Ovary (tissue), 9 donors: ENCODE results near the gene AMIGO1. TPM values are rescaled to one million over a fixed set of nuclear protein-coding genes. Genes with fewer than 3 reads are reported as not detected.

Experiments
- DNase-seq, 5 donors: peaks; one replicate each; pipeline ENCODE4 v3.0.0-alpha.2; 2019 to 2020
- H3K27ac ChIP-seq, 2 donors: fragments of 200-600 bp; one replicate each; pipeline versions ENCODE4 v1.5.1 to v1.8.0; 2019 to 2022
- H3K27me3 ChIP-seq: fragments of 200-600 bp; one replicate; pipeline ENCODE4 v1.8.0; 2022
- H3K36me3 ChIP-seq: fragments of 200-600 bp; sonication (generic); one replicate; pipeline ENCODE4 v1.5.1; 2019
- H3K4me1 ChIP-seq: one replicate; pipeline ENCODE4 v1.8.1; 2013; ENCODE audit warnings: mild to moderate bottlenecking, moderate library complexity; ENCODE audit not compliant: insufficient read depth
- H3K4me3 ChIP-seq: fragments of 200-600 bp; sonication (generic); one replicate; pipeline ENCODE4 v1.5.1; 2017
- H3K9me3 ChIP-seq, 2 donors: fragments of 200-600 bp in 1 of 2; sonication (generic) in 1 of 2; one replicate each; pipeline versions ENCODE4 v1.5.1 to v1.8.1; 2013 to 2019; ENCODE audit warnings: mild to moderate bottlenecking in 1 of 2, moderate library complexity in 1 of 2
- CTCF ChIP-seq, 3 donors: fragments of 450-650 bp in 2 of 3; fragments of 200-600 bp in 1 of 3; IDR thresholded peaks; one replicate each; pipeline versions ENCODE4 v1.5.1 to v1.8.0; 2016 to 2022; ENCODE audit warnings: antibody characterized with exemption in 3 of 3, mild to moderate bottlenecking in 1 of 3
- EP300 ChIP-seq: sonication (generic); formaldehyde crosslinking; IDR thresholded peaks from one replicate; pipeline ENCODE4 v1.6.1; 2017; ENCODE audit warnings: antibody characterized with exemption
- POLR2A ChIP-seq: fragments of 450-650 bp; IDR thresholded peaks from one replicate; pipeline ENCODE4 v1.6.1; 2017; ENCODE audit warnings: antibody characterized with exemption, mild to moderate bottlenecking, moderate library complexity
- WGBS, 3 donors: extraction: QIAGEN DNeasy Blood & Tissue Kit in 1 of 3; methylation state at CpG; one replicate each; pipeline versions ENCODE4 v1.1.5 to v1.1.7; 2013 to 2017; 5-methylcytosine and 5-hydroxymethylcytosine counted together
- intact Hi-C, 4 donors: fragments of 100-400 bp; cut with DNase I; formaldehyde crosslinking; loops; one replicate each; pipeline versions ENCODE4 v1.11.0 to v1.15.1; 2022 to 2023
- polyA plus RNA-seq, 2 donors: library from polyadenylated mRNA; stranded (reverse); fragments of 200-250 nt in 1 of 2; fragments of 350-450 nt in 1 of 2; fragmentation: Illumina TruSeq in 1 of 2; extraction: RNeasy Lipid Tissue Mini Kit (QIAGEN cat#74804) in 1 of 2; gene quantifications; one replicate each; pipeline ENCODE4 v1.2.3, GENCODE V29; 2013 to 2014
- total RNA-seq, 7 donors: library from RNA; depleted of rRNA in 2 of 7; stranded (reverse); fragments of >200 nt in 2 of 7; fragmentation: NEBNext Ultra II Directional in 3 of 7; extraction: Animal tissue kit (Norgen Biotek cat#: 25700) in 3 of 7; gene quantifications; one replicate each; pipeline versions ENCODE4 v1.1.0 to v1.2.4, GENCODE V29; 2016 to 2023
- donor health status: DM: no; HTN: no; CAD: no; lungs with moderate emphysema.
- donor health status: DM: no; HTN: no; CAD: no.
- donor health status: Bipolar disorder and iron deficiency.
- donor health status: DM: yes; HTN: yes; CAD: no.
- donor health status: DM: no; HTN: no; CAD: no.
- donor health status: DM: yes; HTN: yes; CAD: no.

Gene AMIGO1
- total and polyA plus RNA-seq, 9 donors: 6.3 to 18.0 (median 10.8) TPM

GRCh38 chr1:109488201-109488600 is 21.3 kb downstream of the AMIGO1 start:
- intact Hi-C loops: no loop called here
- Histone ChIP-seq H3K9me3 (no peaks in the 10 kb centered on the region), H3K27ac (no peak overlapping the region), H3K4me3 (no peak overlapping the region), H3K4me1 (peaks cover 4% of the 10 kb centered on the region), H3K27me3 (no peaks in the 10 kb centered on the region), H3K36me3 (no peaks in the 10 kb centered on the region)
- no peak for DNase-seq
- WGBS, 3 donors: 72 to 76% (median 75%) methylated on average over 5 of the region's 5 CpGs
- TF ChIP-seq CTCF (IDR thresholded peaks at IDR 0.05): no peak

GRCh38 chr1:109487261-109487660 is 22.3 kb downstream of the AMIGO1 start:
- intact Hi-C loops: no loop called here
- no peak for TF ChIP-seq POLR2A
- TF ChIP-seq EP300: no peak
- Histone ChIP-seq H3K4me3 (no peak overlapping the region), H3K27ac (no peak overlapping the region), H3K36me3 (no peaks in the 10 kb centered on the region), H3K4me1 (peaks cover 4% of the 10 kb centered on the region), H3K9me3 (no peaks in the 10 kb centered on the region), H3K27me3 (no peaks in the 10 kb centered on the region)
- 20 to 35% (median 32%) methylated on average over 5 of the region's 5 CpGs for WGBS, 3 donors
- DNase-seq: no peak

- intact Hi-C loops: no loop called here
- no peak overlapping the region for H3K4me3 ChIP-seq
- 16 to 26% (median 26%) methylated on average over 3 of the region's 3 CpGs for WGBS, 3 donors
- no peak for TF ChIP-seq CTCF (IDR thresholded peaks at IDR 0.05)
- no peak for TF ChIP-seq EP300
- no peak for TF ChIP-seq POLR2A
- H3K36me3 ChIP-seq: no peaks in the 10 kb centered on the region
- H3K4me1 ChIP-seq: peaks cover 4% of the 10 kb centered on the region
- no peak overlapping the region for H3K27ac ChIP-seq
- no peaks in the 10 kb centered on the region for H3K9me3 ChIP-seq
- no peak for DNase-seq
- H3K27me3 ChIP-seq: no peaks in the 10 kb centered on the region
These were observed 24.5 kb downstream of the AMIGO1 start for GRCh38 chr1:109485001-109485400.

GRCh38 chr1:109484519-109484975 is 25.0 kb downstream of the AMIGO1 start:
- Histone ChIP-seq H3K36me3 (no peaks in the 10 kb centered on the region), H3K27me3 (no peaks in the 10 kb centered on the region), H3K4me3 (peak overlapping the region; percentile 77), H3K27ac (peak overlapping the region; percentile 98 to 99), H3K9me3 (no peaks in the 10 kb centered on the region), H3K4me1 (peaks cover 4% of the 10 kb centered on the region)
- TF ChIP-seq EP300: no peak
- TF ChIP-seq POLR2A: no peak
- TF ChIP-seq CTCF (IDR thresholded peaks at IDR 0.05): no peak
- 15 to 18% (median 16%) methylated on average over 15 of the region's 15 CpGs for WGBS, 3 donors
- DNase-seq: no peak
- intact Hi-C loops: no loop called here

GRCh38 chr1:109483672-109484518 is 25.6 kb downstream of the AMIGO1 start, which contains the start of gene ATXN7L2:
Gene ATXN7L2, plus strand, starts transcription at chr1:109483905. Its CDS starts 49 bp downstream, at chr1:109483954.
- Histone ChIP-seq H3K9me3 (no peaks in the 10 kb centered on the region), H3K4me3 (peak within 1 kb of the TSS; percentile 77), H3K27me3 (no peaks in the 10 kb centered on the region), H3K27ac (peak within 1 kb of the TSS; percentile 98 to 99), H3K36me3 (no peaks in the 10 kb centered on the region), H3K4me1 (peaks cover 4% of the 10 kb centered on the region)
- DNase-seq: peak; percentile 93 to 95 (median 95)
- no peak for TF ChIP-seq EP300
- TF ChIP-seq CTCF (IDR thresholded peaks at IDR 0.05): no peak
- TF ChIP-seq POLR2A: peak; percentile 47
- WGBS, 3 donors: 0 to 1% (median 0%) methylated on average over 32 to 73 of the region's 73 CpGs
- intact Hi-C loops: no loop called here
